GM21367 (cell line): Measurements from ENCODE around the gene DEPP1.

ENCODE experiments used
- ATAC-seq: cut with Tn5 transposase; IDR thresholded peaks from one replicate; pipeline ENCODE4 v1.9.1; 2021; ENCODE audit not compliant: unreplicated experiment

The DEPP1 gene

GRCh38 chr10:44993922-44994751 is 15.5 kb upstream of the DEPP1 start:
- no peak for ATAC-seq

- ATAC-seq: no peak
Measured at GRCh38 chr10:44993226-44993921, 14.8 kb upstream of the DEPP1 start.

- no peak for ATAC-seq
Measured at GRCh38 chr10:44992732-44993225, 14.2 kb upstream of the DEPP1 start.

- no peak for ATAC-seq
Measured at GRCh38 chr10:44992070-44992731, 13.6 kb upstream of the DEPP1 start.

GRCh38 chr10:44991571-44991970 is 13.0 kb upstream of the DEPP1 start:
- ATAC-seq: no peak

GRCh38 chr10:44990965-44991364 is 12.4 kb upstream of the DEPP1 start:
- ATAC-seq: no peak

GRCh38 chr10:44990302-44990655 is 11.7 kb upstream of the DEPP1 start:
- no peak for ATAC-seq

GRCh38 chr10:44989597-44990301 is 11.1 kb upstream of the DEPP1 start:
- ATAC-seq: no peak

GRCh38 chr10:44988957-44989585 is 10.5 kb upstream of the DEPP1 start:
- no peak for ATAC-seq

- ATAC-seq: no peak
Measured at GRCh38 chr10:44986670-44987069, 8.1 kb upstream of the DEPP1 start.

- no peak for ATAC-seq
Measured at GRCh38 chr10:44986179-44986578, 7.6 kb upstream of the DEPP1 start.

GRCh38 chr10:44985175-44985681 is 6.6 kb upstream of the DEPP1 start:
- ATAC-seq: no peak

GRCh38 chr10:44984671-44985101 is 6.1 kb upstream of the DEPP1 start:
- no peak for ATAC-seq

- no peak for ATAC-seq
Measured at GRCh38 chr10:44983895-44984278, 5.3 kb upstream of the DEPP1 start.

GRCh38 chr10:44983066-44983894 is 4.7 kb upstream of the DEPP1 start:
- no peak for ATAC-seq

- no peak for ATAC-seq
Measured at GRCh38 chr10:44982496-44982895, 3.9 kb upstream of the DEPP1 start.

GRCh38 chr10:44982114-44982460 is 3.5 kb upstream of the DEPP1 start:
- ATAC-seq: no peak

- ATAC-seq: no peak
Measured at GRCh38 chr10:44981172-44982113, 2.8 kb upstream of the DEPP1 start.
